Measurements from ENCODE around the gene DDX39B.
A peak's percentile ranks its signal among the peaks of the same experiment; 100 is the strongest.

Gene DDX39B

DNA sequence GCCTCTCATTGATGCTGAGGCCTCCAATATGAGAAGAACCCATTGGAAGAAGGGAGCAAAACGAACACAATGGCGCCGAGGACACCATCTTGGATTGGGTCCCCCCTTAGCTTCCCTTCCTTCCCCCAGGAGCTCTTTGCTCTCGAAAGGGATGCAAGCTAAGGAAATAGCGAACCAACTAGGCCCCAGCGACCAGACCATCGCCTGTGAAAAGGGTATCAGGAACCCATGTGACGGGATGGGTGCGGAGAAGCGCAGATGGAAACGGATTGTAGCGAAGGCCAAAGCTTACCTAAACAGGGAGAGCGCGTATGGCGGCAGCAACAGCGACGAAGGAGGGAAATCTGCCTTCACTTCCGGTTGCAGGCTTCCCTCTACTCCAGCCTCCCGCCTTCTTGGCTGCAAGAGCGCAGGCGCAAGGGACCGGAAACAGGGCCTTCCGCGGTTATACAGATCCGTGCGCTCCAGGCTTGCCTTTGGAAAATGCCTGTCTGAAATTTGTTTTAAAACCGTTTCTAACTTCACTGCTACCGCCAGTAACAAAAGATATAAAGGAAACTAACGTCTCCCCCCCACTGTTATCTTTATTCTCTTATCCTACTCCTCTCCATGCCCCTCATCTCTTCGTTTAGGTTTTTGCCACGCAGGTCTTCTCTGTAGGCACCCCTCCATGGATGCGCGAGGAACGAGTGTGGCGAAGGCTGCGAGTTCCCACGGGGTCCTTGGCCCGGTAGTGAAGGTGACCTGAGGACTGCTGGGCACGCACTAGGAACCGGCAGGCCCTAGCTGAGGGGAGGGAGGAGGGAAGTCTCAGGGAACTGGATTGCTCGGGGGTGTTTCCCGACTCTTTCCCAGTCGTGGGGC, at the start of gene DDX39B (continued):
- TF ChIP-seq, protein P1, sequence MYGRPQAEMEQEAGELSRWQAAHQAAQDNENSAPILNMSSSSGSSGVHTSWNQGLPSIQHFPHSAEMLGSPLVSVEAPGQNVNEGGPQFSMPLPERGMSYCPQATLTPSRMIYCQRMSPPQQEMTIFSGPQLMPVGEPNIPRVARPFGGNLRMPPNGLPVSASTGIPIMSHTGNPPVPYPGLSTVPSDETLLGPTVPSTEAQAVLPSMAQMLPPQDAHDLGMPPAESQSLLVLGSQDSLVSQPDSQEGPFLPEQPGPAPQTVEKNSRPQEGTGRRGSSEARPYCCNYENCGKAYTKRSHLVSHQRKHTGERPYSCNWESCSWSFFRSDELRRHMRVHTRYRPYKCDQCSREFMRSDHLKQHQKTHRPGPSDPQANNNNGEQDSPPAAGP (tag by site-specific recombination; IDR thresholded peaks at IDR 0.05) = no peak; the same call in none of the 2 replicates
- TF ChIP-seq ZNF560 (tag by site-specific recombination; IDR thresholded peaks at IDR 0.05; ENCODE audit: borderline replicate concordance) (no peak), KLF9 (tag by site-specific recombination; IDR thresholded peaks at IDR 0.05; ENCODE audit: low read depth) (peak; percentile 24; the same call in 1 of the 2 replicates), CTCF (tag by site-specific recombination; IDR thresholded peaks at IDR 0.05) (no peak), ZNF19 (tag by site-specific recombination; IDR thresholded peaks at IDR 0.05; ENCODE audit: low read depth) (no peak), ZNF148 (tag by site-specific recombination; IDR thresholded peaks at IDR 0.05; ENCODE audit: borderline replicate concordance) (no peak), ZNF473 (tag by site-specific recombination; IDR thresholded peaks at IDR 0.05) (no peak), ZFP69B (tag by site-specific recombination; IDR thresholded peaks at IDR 0.05) (no peak; the same call in 1 of the 2 replicates), ZNF785 (tag by site-specific recombination; IDR thresholded peaks at IDR 0.05) (peak; percentile 47; the same call in 1 of the 2 replicates), SP7 (tag by site-specific recombination; IDR thresholded peaks at IDR 0.05) (peak; percentile 80), ZFHX2 (tag by site-specific recombination; conservative IDR thresholded peaks at IDR 0.05) (no peak), ZNF830 (tag by site-specific recombination; IDR thresholded peaks at IDR 0.05; ENCODE audit: low read depth) (no peak), KLF7 (tag by site-specific recombination; IDR thresholded peaks at IDR 0.05; ENCODE audit: borderline replicate concordance) (no peak), ZSCAN18 (tag by site-specific recombination; IDR thresholded peaks at IDR 0.05) (no peak), ZNF324 (tag by site-specific recombination; IDR thresholded peaks at IDR 0.05) (peak; percentile 88), ZNF175 (tag by site-specific recombination; IDR thresholded peaks at IDR 0.05) (no peak), ZNF10 (tag by site-specific recombination; IDR thresholded peaks at IDR 0.05) (no peak), PBX3 (CRISPR knock-in tag; IDR thresholded peaks at IDR 0.05) (peak; percentile 38; the same call in 1 of the 2 replicates), ZFP3 (tag by site-specific recombination; IDR thresholded peaks at IDR 0.05; ENCODE audit: low read depth) (no peak), ZNF350 (tag by site-specific recombination; IDR thresholded peaks at IDR 0.05) (no peak), TSHZ1 (tag by site-specific recombination; IDR thresholded peaks at IDR 0.05; ENCODE audit: borderline replicate concordance) (no peak), ZNF747 (tag by site-specific recombination; IDR thresholded peaks at IDR 0.05) (no peak)
- TF ChIP-seq, protein P2, sequence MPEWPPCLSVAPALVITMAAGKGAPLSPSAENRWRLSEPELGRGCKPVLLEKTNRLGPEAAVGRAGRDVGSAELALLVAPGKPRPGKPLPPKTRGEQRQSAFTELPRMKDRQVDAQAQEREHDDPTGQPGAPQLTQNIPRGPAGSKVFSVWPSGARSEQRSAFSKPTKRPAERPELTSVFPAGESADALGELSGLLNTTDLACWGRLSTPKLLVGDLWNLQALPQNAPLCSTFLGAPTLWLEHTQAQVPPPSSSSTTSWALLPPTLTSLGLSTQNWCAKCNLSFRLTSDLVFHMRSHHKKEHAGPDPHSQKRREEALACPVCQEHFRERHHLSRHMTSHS (tag by site-specific recombination; IDR thresholded peaks at IDR 0.05) = peak; percentile 52; the same call in 1 of the 2 replicates
- TF ChIP-seq, protein P3, sequence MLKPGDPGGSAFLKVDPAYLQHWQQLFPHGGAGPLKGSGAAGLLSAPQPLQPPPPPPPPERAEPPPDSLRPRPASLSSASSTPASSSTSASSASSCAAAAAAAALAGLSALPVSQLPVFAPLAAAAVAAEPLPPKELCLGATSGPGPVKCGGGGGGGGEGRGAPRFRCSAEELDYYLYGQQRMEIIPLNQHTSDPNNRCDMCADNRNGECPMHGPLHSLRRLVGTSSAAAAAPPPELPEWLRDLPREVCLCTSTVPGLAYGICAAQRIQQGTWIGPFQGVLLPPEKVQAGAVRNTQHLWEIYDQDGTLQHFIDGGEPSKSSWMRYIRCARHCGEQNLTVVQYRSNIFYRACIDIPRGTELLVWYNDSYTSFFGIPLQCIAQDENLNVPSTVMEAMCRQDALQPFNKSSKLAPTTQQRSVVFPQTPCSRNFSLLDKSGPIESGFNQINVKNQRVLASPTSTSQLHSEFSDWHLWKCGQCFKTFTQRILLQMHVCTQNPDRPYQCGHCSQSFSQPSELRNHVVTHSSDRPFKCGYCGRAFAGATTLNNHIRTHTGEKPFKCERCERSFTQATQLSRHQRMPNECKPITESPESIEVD (tag by site-specific recombination; IDR thresholded peaks at IDR 0.05) = no peak
